Measurements from ENCODE around the gene SCYGR1.
"Not testable (repeated sequence)": the region's sequence is repeated elsewhere in the genome, so short reads cannot be mapped to it uniquely, and the experiment has no call there.

Gene SCYGR1

GRCh38 chr2:227383686-227384085 is 4.1 kb downstream of the SCYGR1 start:
- no peak for TF ChIP-seq CTCF (IDR thresholded peaks at IDR 0.05; ENCODE audit: low read depth, low read length)
- DNase-seq (ENCODE audit: low read depth in 2 of 2), result no peak
- no peak overlapping the region for H3K4me3 ChIP-seq (replicated peaks in 1 of 2; ENCODE audit: low read depth in 2 of 2, low read length in 2 of 2)

GRCh38 chr2:227382241-227382835 is 5.4 kb downstream of the SCYGR1 start:
- H3K4me3 ChIP-seq (replicated peaks in 1 of 2; ENCODE audit: low read depth in 2 of 2, low read length in 2 of 2); DNase-seq (ENCODE audit: low read depth in 2 of 2): not testable (repeated sequence)

GRCh38 chr2:227379095-227379494 is 8.7 kb downstream of the SCYGR1 start, which contains the start of gene TM4SF20:
Gene TM4SF20 (minus strand): TSS chr2:227379306. CDS start chr2:227379268, 38 bp downstream.
- DNase-seq (ENCODE audit: low read depth in 2 of 2), result no peak
- no peak for TF ChIP-seq CTCF (IDR thresholded peaks at IDR 0.05; ENCODE audit: low read depth, low read length)
- H3K4me3 ChIP-seq (replicated peaks in 1 of 2; ENCODE audit: low read depth in 2 of 2, low read length in 2 of 2), result no peak within 1 kb of the TSS

- peak in 1 of 2 donors; percentile 85 for DNase-seq (ENCODE audit: low read depth in 2 of 2)
- H3K4me3 ChIP-seq (replicated peaks in 1 of 2; ENCODE audit: low read depth in 2 of 2, low read length in 2 of 2), result no peak overlapping the region
- TF ChIP-seq CTCF (IDR thresholded peaks at IDR 0.05; ENCODE audit: low read depth, low read length), result no peak
Observed at GRCh38 chr2:227378371-227378782, 9.4 kb downstream of the SCYGR1 start.

- no peak overlapping the region for H3K4me3 ChIP-seq (replicated peaks in 1 of 2; ENCODE audit: low read depth in 2 of 2, low read length in 2 of 2)
- peak; percentile 16 for TF ChIP-seq CTCF (IDR thresholded peaks at IDR 0.05; ENCODE audit: low read depth, low read length)
- DNase-seq (ENCODE audit: low read depth in 2 of 2), result no peak
Observed at GRCh38 chr2:227377467-227378351, 10.0 kb downstream of the SCYGR1 start.

- no peak for TF ChIP-seq CTCF (IDR thresholded peaks at IDR 0.05; ENCODE audit: low read depth, low read length)
- peak; percentile 67 for DNase-seq (ENCODE audit: low read depth in 2 of 2)
- H3K4me3 ChIP-seq (replicated peaks in 1 of 2; ENCODE audit: low read depth in 2 of 2, low read length in 2 of 2), result no peak overlapping the region
Observed at GRCh38 chr2:227376656-227377396, 10.9 kb downstream of the SCYGR1 start.

GRCh38 chr2:227374158-227374557 is 13.6 kb downstream of the SCYGR1 start:
- no peak for TF ChIP-seq CTCF (IDR thresholded peaks at IDR 0.05; ENCODE audit: low read depth, low read length)
- peak; percentile 85 for DNase-seq (ENCODE audit: low read depth in 2 of 2)
- H3K4me3 ChIP-seq (replicated peaks in 1 of 2; ENCODE audit: low read depth in 2 of 2, low read length in 2 of 2), result no peak overlapping the region
